Kidney (tissue), 14 donors: ENCODE data around the gene MOSPD3. TPM values are rescaled to one million over a fixed set of nuclear protein-coding genes. Genes with fewer than 3 reads are reported as not detected.

Source experiments
- DNase-seq, 5 donors: peaks; one replicate each; pipeline ENCODE4 v3.0.0-alpha.2; 2013 to 2020
- FAIRE-seq: peaks from 2 replicates; lab custom pipeline; 2012; peaks lifted over from hg19 to GRCh38; lab: Jason Lieb, UNC
- H3K27ac ChIP-seq, 2 donors: one replicate each; pipeline ENCODE4 v1.7.0; 2013; ENCODE audit warnings: low read depth in 2 of 2, low read length in 2 of 2, inconsistent platforms in 1 of 2
- H3K27me3 ChIP-seq: one replicate; pipeline ENCODE4 v1.7.1; 2013; ENCODE audit warnings: low read length, inconsistent platforms; ENCODE audit not compliant: control insufficient read depth, insufficient read depth
- H3K36me3 ChIP-seq, 3 donors: one replicate each; pipeline versions ENCODE4 v1.7.0 to v1.7.1; 2013; ENCODE audit warnings: low read length in 3 of 3, control low read depth in 1 of 3, inconsistent platforms in 1 of 3; ENCODE audit not compliant: insufficient read depth in 3 of 3, control insufficient read depth in 2 of 3
- H3K4me1 ChIP-seq, 3 donors: one replicate each; pipeline versions ENCODE4 v1.7.0 to v1.7.1; 2013; ENCODE audit warnings: low read length in 3 of 3, inconsistent platforms in 1 of 3, low read depth in 1 of 3; ENCODE audit not compliant: control insufficient read depth in 2 of 3, insufficient read depth in 2 of 3
- H3K4me3 ChIP-seq, 3 donors: one replicate each; pipeline versions ENCODE4 v1.7.0 to v1.8.1; 2013; ENCODE audit warnings: low read length in 3 of 3, control low read depth in 1 of 3, inconsistent platforms in 1 of 3
- H3K9ac ChIP-seq, 3 donors: one replicate each; pipeline versions ENCODE4 v1.7.0 to v1.7.1; 2013; ENCODE audit warnings: low read length in 3 of 3, control low read depth in 1 of 3, inconsistent platforms in 1 of 3
- H3K9me3 ChIP-seq, 3 donors: one replicate each; pipeline versions ENCODE4 v1.7.0 to v1.7.1; 2013; ENCODE audit warnings: low read length in 3 of 3, control low read depth in 1 of 3, inconsistent platforms in 1 of 3; ENCODE audit not compliant: control insufficient read depth in 2 of 3, insufficient read depth in 1 of 3
- CTCF ChIP-seq: IDR thresholded peaks from 3 replicates; pipeline ENCODE4 v1.5.1; 2012; ENCODE audit warnings: mild to moderate bottlenecking, moderate library complexity, borderline replicate concordance; ENCODE audit not compliant: insufficient read depth; ENCODE audit errors: extremely low read depth
- intact Hi-C: fragments of 100-400 bp; cut with DNase I; formaldehyde crosslinking; loops from one replicate; pipeline ENCODE4 v1.11.1; 2022
- polyA plus RNA-seq: library from polyadenylated mRNA; stranded (reverse); fragments of 350-450 nt; fragmentation: Illumina TruSeq; extraction: RNeasy Lipid Tissue Mini Kit (QIAGEN cat#74804); gene quantifications from one replicate; pipeline ENCODE4 v1.2.3, GENCODE V29; 2014; ENCODE audit warnings: low read depth, low replicate concordance; ENCODE audit not compliant: insufficient read depth
- total RNA-seq: library from RNA; stranded (reverse); fragmentation: NEBNext Ultra II Directional; extraction: Animal tissue kit (Norgen Biotek cat#: 25700); gene quantifications from one replicate; pipeline ENCODE4 v1.2.1, GENCODE V29; 2021
- donor health status: control.
- donor health status: control.
- donor health status: control.
- donor health status: control.
- donor health status: control.
- donor health status: DM: yes; HTN: yes; CAD: no.
- donor health status: Normal renal cell carcinoma (clear cell type).

Gene MOSPD3
- total and polyA plus RNA-seq, 2 donors from 2014 or later: 18.2 to 30.6 TPM

- peak in 3 of 5 donors; percentile 38 to 79 (median 55) for DNase-seq
- H3K27ac ChIP-seq: no peak overlapping the region
- no peaks in the 10 kb centered on the region for H3K9me3 ChIP-seq
- H3K36me3 ChIP-seq: no peaks in the 10 kb centered on the region
- H3K27me3 ChIP-seq: no peaks in the 10 kb centered on the region
- H3K9ac ChIP-seq: peak overlapping the region in 2 of 3 donors; percentile 69
- peaks cover 0 to 8% (median 0%) of the 10 kb centered on the region in 3 donors for H3K4me1 ChIP-seq
- intact Hi-C loops: no loop called here
- FAIRE-seq: no peak
- H3K4me3 ChIP-seq: peak overlapping the region; percentile 46 to 75 (median 71)
- TF ChIP-seq CTCF: no peak
Measured at GRCh38 chr7:100612730-100613390, 520 bp downstream of the MOSPD3 start.

GRCh38 chr7:100613412-100614175 is 1.3 kb downstream of the MOSPD3 start:
- H3K36me3 ChIP-seq: no peaks in the 10 kb centered on the region
- FAIRE-seq: no peak
- H3K4me1 ChIP-seq: peaks cover 0 to 8% (median 0%) of the 10 kb centered on the region in 3 donors
- no peak for TF ChIP-seq CTCF
- no peaks in the 10 kb centered on the region for H3K9me3 ChIP-seq
- peak overlapping the region in 2 of 3 donors; percentile 71 to 75 for H3K4me3 ChIP-seq
- H3K9ac ChIP-seq: no peak overlapping the region
- no peak overlapping the region for H3K27ac ChIP-seq
- peak in 1 of 5 donors; percentile 81 for DNase-seq
- intact Hi-C loops: no loop called here
- H3K27me3 ChIP-seq: no peaks in the 10 kb centered on the region

GRCh38 chr7:100614308-100614861 is 2.0 kb downstream of the MOSPD3 start:
- FAIRE-seq (no peak), DNase-seq (no peak)
- H3K9ac ChIP-seq: no peak overlapping the region
- no peak overlapping the region for H3K4me3 ChIP-seq
- no peaks in the 10 kb centered on the region for H3K27me3 ChIP-seq
- no peaks in the 10 kb centered on the region for H3K9me3 ChIP-seq
- H3K4me1 ChIP-seq: peaks cover 0 to 8% (median 0%) of the 10 kb centered on the region in 3 donors
- H3K36me3 ChIP-seq: no peaks in the 10 kb centered on the region
- intact Hi-C loops: no loop called here
- H3K27ac ChIP-seq: no peak overlapping the region
- TF ChIP-seq CTCF: no peak
